ENCODE data around the gene SLC38A11.
"Not testable (repeated sequence)": the region's sequence is repeated elsewhere in the genome, so short reads cannot be mapped to it uniquely, and the experiment has no call there.

Gene SLC38A11

GRCh38 chr2:164859906-164860693 is 95.2 kb downstream of the SLC38A11 start:
- H3K36me3 ChIP-seq (ENCODE audit: control insufficient read depth, insufficient read depth, low read length); H3K27me3 ChIP-seq (ENCODE audit: control insufficient read depth, insufficient read depth, low read length); H3K4me3 ChIP-seq (ENCODE audit: low read length); H3K27ac ChIP-seq (ENCODE audit: low read depth, low read length); H3K4me1 ChIP-seq (ENCODE audit: control insufficient read depth, insufficient read depth, low read length); H3K9ac ChIP-seq (ENCODE audit: low read length): not testable (repeated sequence)

- no peaks in the 10 kb centered on the region for H3K4me1 ChIP-seq (ENCODE audit: control insufficient read depth, insufficient read depth, low read length)
- H3K9ac ChIP-seq (ENCODE audit: low read length), result no peak overlapping the region
- no peak overlapping the region for H3K4me3 ChIP-seq (ENCODE audit: low read length)
- no peaks in the 10 kb centered on the region for H3K36me3 ChIP-seq (ENCODE audit: control insufficient read depth, insufficient read depth, low read length)
- no peak overlapping the region for H3K27ac ChIP-seq (ENCODE audit: low read depth, low read length)
- H3K27me3 ChIP-seq (ENCODE audit: control insufficient read depth, insufficient read depth, low read length), result no peaks in the 10 kb centered on the region
Measured at GRCh38 chr2:164859251-164859818, 96.0 kb downstream of the SLC38A11 start.

- Histone ChIP-seq H3K27me3 (ENCODE audit: control insufficient read depth, insufficient read depth, low read length) (no peaks in the 10 kb centered on the region), H3K9ac (ENCODE audit: low read length) (no peak overlapping the region), H3K27ac (ENCODE audit: low read depth, low read length) (no peak overlapping the region), H3K4me3 (ENCODE audit: low read length) (no peak overlapping the region), H3K4me1 (ENCODE audit: control insufficient read depth, insufficient read depth, low read length) (no peaks in the 10 kb centered on the region), H3K36me3 (ENCODE audit: control insufficient read depth, insufficient read depth, low read length) (no peaks in the 10 kb centered on the region)
Measured at GRCh38 chr2:164852086-164852485, 103.2 kb downstream of the SLC38A11 start.

- H3K27me3 ChIP-seq (ENCODE audit: control insufficient read depth, insufficient read depth, low read length), result no peaks in the 10 kb centered on the region
- H3K36me3 ChIP-seq (ENCODE audit: control insufficient read depth, insufficient read depth, low read length), result no peaks in the 10 kb centered on the region
- no peak overlapping the region for H3K27ac ChIP-seq (ENCODE audit: low read depth, low read length)
- H3K4me3 ChIP-seq (ENCODE audit: low read length), result no peak overlapping the region
- no peaks in the 10 kb centered on the region for H3K4me1 ChIP-seq (ENCODE audit: control insufficient read depth, insufficient read depth, low read length)
- H3K9ac ChIP-seq (ENCODE audit: low read length), result no peak overlapping the region
Measured at GRCh38 chr2:164850235-164850634, 105.1 kb downstream of the SLC38A11 start.

- Histone ChIP-seq H3K4me1 (ENCODE audit: control insufficient read depth, insufficient read depth, low read length) (no peaks in the 10 kb centered on the region), H3K36me3 (ENCODE audit: control insufficient read depth, insufficient read depth, low read length) (no peaks in the 10 kb centered on the region), H3K9ac (ENCODE audit: low read length) (no peak overlapping the region), H3K27me3 (ENCODE audit: control insufficient read depth, insufficient read depth, low read length) (no peaks in the 10 kb centered on the region), H3K27ac (ENCODE audit: low read depth, low read length) (no peak overlapping the region), H3K4me3 (ENCODE audit: low read length) (no peak overlapping the region)
Measured at GRCh38 chr2:164849506-164849905, 105.8 kb downstream of the SLC38A11 start.

- H3K4me3 ChIP-seq (ENCODE audit: low read length), result no peak overlapping the region
- H3K36me3 ChIP-seq (ENCODE audit: control insufficient read depth, insufficient read depth, low read length), result no peaks in the 10 kb centered on the region
- H3K4me1 ChIP-seq (ENCODE audit: control insufficient read depth, insufficient read depth, low read length), result no peaks in the 10 kb centered on the region
- no peak overlapping the region for H3K27ac ChIP-seq (ENCODE audit: low read depth, low read length)
- H3K9ac ChIP-seq (ENCODE audit: low read length), result no peak overlapping the region
- no peaks in the 10 kb centered on the region for H3K27me3 ChIP-seq (ENCODE audit: control insufficient read depth, insufficient read depth, low read length)
Measured at GRCh38 chr2:164847981-164848741, 107.2 kb downstream of the SLC38A11 start.

GRCh38 chr2:164847291-164847690 is 108.0 kb downstream of the SLC38A11 start:
- Histone ChIP-seq H3K4me1 (ENCODE audit: control insufficient read depth, insufficient read depth, low read length) (no peaks in the 10 kb centered on the region), H3K4me3 (ENCODE audit: low read length) (no peak overlapping the region), H3K36me3 (ENCODE audit: control insufficient read depth, insufficient read depth, low read length) (no peaks in the 10 kb centered on the region), H3K27ac (ENCODE audit: low read depth, low read length) (no peak overlapping the region), H3K9ac (ENCODE audit: low read length) (no peak overlapping the region), H3K27me3 (ENCODE audit: control insufficient read depth, insufficient read depth, low read length) (no peaks in the 10 kb centered on the region)

GRCh38 chr2:164846276-164846675 is 109.0 kb downstream of the SLC38A11 start:
- Histone ChIP-seq H3K9ac (ENCODE audit: low read length) (no peak overlapping the region), H3K27me3 (ENCODE audit: control insufficient read depth, insufficient read depth, low read length) (no peaks in the 10 kb centered on the region), H3K4me3 (ENCODE audit: low read length) (no peak overlapping the region), H3K27ac (ENCODE audit: low read depth, low read length) (no peak overlapping the region), H3K4me1 (ENCODE audit: control insufficient read depth, insufficient read depth, low read length) (no peaks in the 10 kb centered on the region), H3K36me3 (ENCODE audit: control insufficient read depth, insufficient read depth, low read length) (no peaks in the 10 kb centered on the region)
